HepG2 (cell line): ENCODE results near the gene CCNQ. TPM values are rescaled to one million over a fixed set of nuclear protein-coding genes. Genes with fewer than 3 reads are reported as not detected.
A peak's percentile ranks its signal among the peaks of the same experiment; 100 is the strongest.

Experiments
- ATAC-seq: fragments of 200-7000 bp; cut with Tn5 transposase; 3 replicates; pipeline ENCODE4 v1.9.1; 2020; ENCODE audit warnings: mild to moderate bottlenecking, moderate library complexity
- BruUV-seq: library from RNA; stranded (reverse); fragments of 400-500 nt; replicated peaks from 2 replicates; lab custom pipeline; 2021; lab: Mats Ljungman, UMichigan
- CTCF ChIA-PET: fragments of 300-600 bp; formaldehyde crosslinking; extraction: SDS; loops from one replicate; lab custom pipeline; 2021; ENCODE audit warnings: low total read pairs, inconsistent platforms, low intra/inter-chr PET ratio; lab: Yijun Ruan, JAX
- POLR2A ChIA-PET: fragments of 350-600 bp; sonication (Branson Sonifier 250); formaldehyde crosslinking; loops from one replicate; lab custom pipeline; 2020; ENCODE audit warnings: antibody characterized with exemption, inconsistent platforms; lab: Yijun Ruan, JAX
- DNase-seq: peaks from one replicate; pipeline ENCODE4 v3.0.0-alpha.2; 2015; ENCODE audit warnings: low spot score
- FAIRE-seq: peaks from 3 replicates; lab custom pipeline; 2011; peaks lifted over from hg19 to GRCh38; lab: Jason Lieb, UNC
- H2AFZ ChIP-seq: one replicate; pipeline ENCODE4 v1.6.1; 2011; ENCODE audit warnings: low read length, inconsistent platforms
- H3K27ac ChIP-seq: fragments of 300-600 bp; 3 replicates; pipeline ENCODE4 v1.8.0; 2011; ENCODE audit warnings: mixed run types, mild to moderate bottlenecking, mixed read lengths, low read length, inconsistent platforms; ENCODE audit not compliant: insufficient read depth; ENCODE audit errors: extremely low read length
- H3K27me3 ChIP-seq, 2 experiments: fragments of 200-600 bp in 1 of 2; 2 replicates in 1 of 2; 3 replicates in 1 of 2; pipeline versions ENCODE4 v1.6.0 to v1.8.0; 2011; ENCODE audit warnings: low read length in 2 of 2, mild to moderate bottlenecking in 2 of 2, moderate library complexity in 2 of 2, inconsistent platforms in 1 of 2; ENCODE audit not compliant: insufficient read depth in 2 of 2, control insufficient read depth in 1 of 2
- H3K36me3 ChIP-seq, 2 experiments: fragments of 200-600 bp in 1 of 2; replicated peaks in 1 of 2; 2 replicates in 1 of 2; 3 replicates in 1 of 2; pipeline versions ENCODE4 v1.5.1 to v1.8.0; 2011; ENCODE audit warnings: low read length in 2 of 2, inconsistent platforms in 1 of 2; ENCODE audit not compliant: insufficient read depth in 2 of 2, control insufficient read depth in 1 of 2
- H3K4me1 ChIP-seq: 2 replicates; pipeline ENCODE4 v1.5.1; 2012; ENCODE audit warnings: low read length, inconsistent platforms; ENCODE audit not compliant: insufficient read depth
- H3K4me2 ChIP-seq: 2 replicates; pipeline ENCODE4 v1.6.0; 2011; ENCODE audit warnings: low read depth, low read length, inconsistent platforms
- H3K4me3 ChIP-seq, 3 experiments: fragments of 200-600 bp in 1 of 3; sonication (generic), shearing (Covaris generic) in 1 of 3; replicated peaks in 1 of 3; 2 replicates each; pipeline ENCODE4 v1.5.1; 2011 to 2016; ENCODE audit warnings: low read length in 3 of 3, inconsistent platforms in 2 of 3, low read depth in 2 of 3, mild to moderate bottlenecking in 2 of 3, control low read depth in 1 of 3, mixed read lengths in 1 of 3; ENCODE audit not compliant: insufficient read depth in 1 of 3
- H3K79me2 ChIP-seq: one replicate; pipeline ENCODE4 v1.6.1; 2011; ENCODE audit warnings: low read length, inconsistent platforms; ENCODE audit not compliant: insufficient read depth
- H3K9ac ChIP-seq: 2 replicates; pipeline ENCODE4 v1.6.0; 2011; ENCODE audit warnings: mild to moderate bottlenecking, low read depth, low read length, inconsistent platforms; ENCODE audit not compliant: insufficient read depth
- H3K9me3 ChIP-seq: 2 replicates; pipeline ENCODE4 v1.5.1; 2012; ENCODE audit warnings: mild to moderate bottlenecking, low read length
- H4K20me1 ChIP-seq: 2 replicates; pipeline ENCODE4 v1.6.0; 2011; ENCODE audit warnings: inconsistent platforms, mild to moderate bottlenecking, low read length, moderate library complexity; ENCODE audit not compliant: insufficient read depth
- ZBTB38 ChIP-seq: sonication (generic); formaldehyde crosslinking; IDR thresholded peaks from 2 replicates; pipeline ENCODE4 v1.5.1; 2020; ENCODE audit warnings: mild to moderate bottlenecking, missing genetic modification reagents
- ZNF687 ChIP-seq: sonication (generic); formaldehyde crosslinking; IDR thresholded peaks from 2 replicates; pipeline ENCODE4 v1.5.1; 2020; ENCODE audit warnings: mild to moderate bottlenecking, missing genetic modification reagents, moderate library complexity
- WGBS: methylation state at CpG from one replicate; pipeline ENCODE4 v1.1.6; 2017; ENCODE audit warnings: low lambda C conversion rate; 5-methylcytosine and 5-hydroxymethylcytosine counted together
- in situ Hi-C: cut with HindIII; loops from 2 replicates; pipeline ENCODE4 v1.10.0; 2017; ENCODE audit warnings: low pct_unique_long_range_greater_than_20kb; ENCODE audit not compliant: extremely low pct_ligation_motif_present
- intact Hi-C: fragments of 100-400 bp; cut with micrococcal nuclease; formaldehyde crosslinking; loops from one replicate; pipeline ENCODE4 v1.10.0; 2022; ENCODE audit not compliant: unreplicated experiment
- polyA plus RNA-seq, 8 experiments: library from polyadenylated mRNA; depleted of rRNA in 3 of 8; stranded (reverse) in 7 of 8; unstranded in 1 of 8; fragments of >200 nt; fragmentation: Illumina TruSeq in 4 of 8; extraction: Trizol in 4 of 8; gene quantifications; 2 replicates each; pipeline versions ENCODE4 v1.2.1 to v1.2.3, GENCODE V29; 2011 to 2016; ENCODE audit warnings: low read depth in 4 of 8, missing spikeins in 1 of 8, mixed read lengths in 1 of 8; ENCODE audit not compliant: insufficient read depth in 1 of 8
- total RNA-seq, 5 experiments: library from RNA; depleted of rRNA; stranded (reverse); fragments of >200 nt; fragmentation: Illumina TruSeq; extraction: Trizol; gene quantifications; 2 replicates each; pipeline ENCODE4 v1.2.3, GENCODE V29; 2016; ENCODE audit warnings: low read depth in 1 of 5
- TF ChIP-seq, protein P1 (sequence below): fragments of 450-650 bp; IDR thresholded peaks from 2 replicates; pipeline ENCODE4 v1.6.1; 2017

The CCNQ gene
- total and polyA plus RNA-seq, 2 of the 13 experiments (the other 11 are each of a cell fraction or from before 2014, with no cell fraction given), result 15.0 to 25.5 TPM

GRCh38 chrX:153621949-153622598, 23.1 kb upstream of the CCNQ start:
- peak overlapping the region; percentile 91 for H3K4me2 ChIP-seq
- H3K9me3 ChIP-seq, result no peaks in the 10 kb centered on the region
- no TSS peak for BruUV-seq
- FAIRE-seq, result peak; percentile 71
- TF ChIP-seq ZNF687, result peak; percentile 25; the same call in 1 of the 2 replicates
- TF ChIP-seq, protein P1, sequence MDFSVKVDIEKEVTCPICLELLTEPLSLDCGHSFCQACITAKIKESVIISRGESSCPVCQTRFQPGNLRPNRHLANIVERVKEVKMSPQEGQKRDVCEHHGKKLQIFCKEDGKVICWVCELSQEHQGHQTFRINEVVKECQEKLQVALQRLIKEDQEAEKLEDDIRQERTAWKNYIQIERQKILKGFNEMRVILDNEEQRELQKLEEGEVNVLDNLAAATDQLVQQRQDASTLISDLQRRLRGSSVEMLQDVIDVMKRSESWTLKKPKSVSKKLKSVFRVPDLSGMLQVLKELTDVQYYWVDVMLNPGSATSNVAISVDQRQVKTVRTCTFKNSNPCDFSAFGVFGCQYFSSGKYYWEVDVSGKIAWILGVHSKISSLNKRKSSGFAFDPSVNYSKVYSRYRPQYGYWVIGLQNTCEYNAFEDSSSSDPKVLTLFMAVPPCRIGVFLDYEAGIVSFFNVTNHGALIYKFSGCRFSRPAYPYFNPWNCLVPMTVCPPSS, result no peak
- peak; percentile 81; the same call in 1 of the 2 replicates for TF ChIP-seq ZBTB38 (CRISPR knock-in tag)
- peaks cover 60% of the 10 kb centered on the region for H3K4me1 ChIP-seq
- peak overlapping the region; percentile 95; the same call in 1 of the 2 replicates for H3K9ac ChIP-seq
- H2AFZ ChIP-seq, result no peak overlapping the region
- no peaks in the 10 kb centered on the region for H3K36me3 ChIP-seq
- CTCF ChIA-PET, result no interaction called here
- in situ Hi-C loops (no loop called here), intact Hi-C loops (loop anchor here (2.0 kb wide), 2 partner anchors 15 to 23 kb away; no protein-coding TSS in a partner anchor)
- peaks cover 22% of the 10 kb centered on the region for H3K79me2 ChIP-seq
- WGBS, result 23% methylated on average over 11 of the region's 27 CpGs
- no peaks in the 10 kb centered on the region for H4K20me1 ChIP-seq
- POLR2A ChIA-PET, result interaction anchor here (1.0 to 11.8 kb wide), 7 partner anchors 9 to 63 kb away, joined by 3 to 596 read pairs (median 9); partner anchors contain the start of genes CCNQ and DUSP9
- no peak for ATAC-seq
- H3K27me3 ChIP-seq, result no peaks in the 10 kb centered on the region
- peak overlapping the region; percentile 100 for H3K27ac ChIP-seq
- peak overlapping the region in 1 of 3 experiments; percentile 26; a peak in 2 of 6 replicates for H3K4me3 ChIP-seq
- DNase-seq, result no peak
